K562 (cell line): Measurements from ENCODE around the gene GLT6D1. TPM values are rescaled to one million over a fixed set of nuclear protein-coding genes. Genes with fewer than 3 reads are reported as not detected.

ENCODE experiments used
- ATAC-seq: fragments of 200-7000 bp; cut with Tn5 transposase; 3 replicates; pipeline ENCODE4 v1.9.1; 2020; ENCODE audit warnings: moderate library complexity
- BruUV-seq: library from RNA; stranded (reverse); fragments of 400-500 nt; replicated peaks from 2 replicates; lab custom pipeline; 2021; lab: Mats Ljungman, UMichigan
- CTCF ChIA-PET: fragments of 300-600 bp; formaldehyde crosslinking; extraction: SDS; loops from one replicate; lab custom pipeline; 2021; ENCODE audit warnings: low intra/inter-chr PET ratio; lab: Yijun Ruan, JAX
- POLR2A ChIA-PET: fragments of 300-600, 350-650 bp; sonication (Branson Sonifier 250); formaldehyde crosslinking; extraction: SDS; loops from one replicate; lab custom pipeline; 2021; ENCODE audit warnings: antibody characterized with exemption, inconsistent platforms; lab: Yijun Ruan, JAX
- DNase-seq, 4 experiments: peaks; one replicate each; pipeline versions ENCODE4 v3.0.0 to v3.0.0-alpha.2; 2011 to 2018; ENCODE audit warnings: low spot score in 3 of 4, mixed read lengths in 3 of 4; ENCODE audit errors: extremely low read depth in 1 of 4
- FAIRE-seq: peaks from 2 replicates; lab custom pipeline; 2011; peaks lifted over from hg19 to GRCh38; lab: Jason Lieb, UNC
- H2AFZ ChIP-seq: 2 replicates; pipeline ENCODE4 v1.6.0; 2011; ENCODE audit warnings: low read depth, low read length, control low read depth, inconsistent platforms
- H3K27ac ChIP-seq: fragments of 200-600 bp; 3 replicates; pipeline ENCODE4 v1.8.0; 2011; ENCODE audit warnings: low read depth, mild to moderate bottlenecking, control low read depth, inconsistent platforms, low read length, moderate library complexity, mixed read lengths; ENCODE audit errors: extremely low read depth
- H3K27me3 ChIP-seq, 2 experiments: fragments of 300-600 bp in 1 of 2; 2 replicates in 1 of 2; 3 replicates in 1 of 2; pipeline versions ENCODE4 v1.6.0 to v1.8.0; 2011; ENCODE audit warnings: inconsistent platforms in 2 of 2, low read length in 2 of 2, mild to moderate bottlenecking in 1 of 2, mixed read lengths in 1 of 2, moderate library complexity in 1 of 2; ENCODE audit not compliant: control insufficient read depth in 2 of 2, insufficient read depth in 2 of 2
- H3K36me3 ChIP-seq: fragments of 300-600 bp; 3 replicates; pipeline ENCODE4 v1.8.0; 2011; ENCODE audit warnings: mild to moderate bottlenecking, low read length, inconsistent platforms; ENCODE audit not compliant: control insufficient read depth, insufficient read depth
- H3K4me1 ChIP-seq, 2 experiments: fragments of 200-600 bp in 1 of 2; replicated peaks in 1 of 2; 2 replicates in 1 of 2; 3 replicates in 1 of 2; pipeline versions ENCODE4 v1.5.1 to v1.8.0; 2011; ENCODE audit warnings: inconsistent platforms in 2 of 2, low read length in 2 of 2, mild to moderate bottlenecking in 1 of 2, mixed read lengths in 1 of 2, moderate library complexity in 1 of 2; ENCODE audit not compliant: control insufficient read depth in 2 of 2, insufficient read depth in 2 of 2
- H3K4me2 ChIP-seq: 2 replicates; pipeline ENCODE4 v1.6.1; 2011; ENCODE audit warnings: low read length, control low read depth, inconsistent platforms, mixed read lengths; ENCODE audit not compliant: insufficient read depth
- H3K4me3 ChIP-seq: fragments of 200-600 bp; sonication (generic), shearing (Covaris generic); 2 replicates; pipeline ENCODE4 v1.5.1; 2016; ENCODE audit warnings: control low read depth, inconsistent platforms
- H3K79me2 ChIP-seq: fragments of 200-600 bp; 3 replicates; pipeline ENCODE4 v1.8.0; 2011; ENCODE audit warnings: low read length, inconsistent platforms; ENCODE audit not compliant: control insufficient read depth, insufficient read depth
- H3K9ac ChIP-seq, 2 experiments: 2 replicates each; pipeline versions ENCODE4 v1.6.0 to v1.6.1; 2011; ENCODE audit warnings: low read depth in 2 of 2, low read length in 2 of 2, control low read depth in 1 of 2, inconsistent platforms in 1 of 2, mild to moderate bottlenecking in 1 of 2, mixed read lengths in 1 of 2; ENCODE audit not compliant: insufficient read depth in 1 of 2
- H3K9me1 ChIP-seq: one replicate; pipeline ENCODE4 v1.6.0; 2011; ENCODE audit warnings: inconsistent platforms, mild to moderate bottlenecking, low read length, moderate library complexity; ENCODE audit not compliant: control insufficient read depth, insufficient read depth
- H3K9me3 ChIP-seq: replicated peaks from 2 replicates; pipeline ENCODE4 v1.5.1; 2011; ENCODE audit warnings: low read depth, low read length, inconsistent platforms; ENCODE audit not compliant: control insufficient read depth, insufficient read depth
- H4K20me1 ChIP-seq: replicated peaks from 2 replicates; pipeline ENCODE4 v1.6.1; 2011; ENCODE audit warnings: low read length, inconsistent platforms, mixed read lengths; ENCODE audit not compliant: control insufficient read depth, insufficient read depth
- CHD2 ChIP-seq: IDR thresholded peaks from 2 replicates; pipeline ENCODE4 v1.6.1; 2011; ENCODE audit warnings: low read depth, low read length
- GTF2F1 ChIP-seq: IDR thresholded peaks from 2 replicates; pipeline ENCODE4 v1.6.1; 2011; ENCODE audit warnings: low read depth, low read length, improper control_type of control experiment
- HNRNPK ChIP-seq: fragments of 200-400 bp; formaldehyde crosslinking; IDR thresholded peaks from one replicate; pipeline ENCODE4 v1.6.1; 2018; ENCODE audit warnings: mild to moderate bottlenecking, low read depth, low read length; ENCODE audit not compliant: poor library complexity, severe bottlenecking
- NR2C2 ChIP-seq, 2 experiments: fragments of 200-800 bp in 1 of 2; sonication (Bioruptor generic) in 1 of 2; sonication (generic) in 1 of 2; formaldehyde crosslinking in 1 of 2; IDR thresholded peaks; 2 replicates each; pipeline versions ENCODE4 v1.6.1 to v1.8.0; 2016 to 2022; ENCODE audit warnings: mild to moderate bottlenecking in 1 of 2, missing compliant biosample characterization in 1 of 2, missing genetic modification characterization in 1 of 2, missing genetic modification reagents in 1 of 2
- SRF ChIP-seq, 2 experiments: fragments of 250-450, 450-650 bp in 1 of 2; sonication (Bioruptor Pico) in 1 of 2; sonication (generic) in 1 of 2; formaldehyde crosslinking; IDR thresholded peaks; 2 replicates each; pipeline versions ENCODE4 v1.5.0 to v1.5.1; 2020 to 2022; ENCODE audit warnings: mild to moderate bottlenecking in 1 of 2, missing genetic modification reagents in 1 of 2
- WGBS: fragments of 100-300 bp; shearing (Covaris generic); methylation state at CpG from one replicate; pipeline ENCODE4 v1.1.6; 2016; ENCODE audit warnings: low coverage, mixed read lengths; ENCODE audit not compliant: insufficient coverage; ENCODE audit errors: missing lambda C conversion rate; 5-methylcytosine and 5-hydroxymethylcytosine counted together
- in situ Hi-C: fragments of 300-500 bp; cut with MboI; formaldehyde crosslinking; loops from 4 replicates; pipeline ENCODE4 v1.15.0; 2018; ENCODE audit warnings: inconsistent platforms, mixed read lengths
- intact Hi-C: fragments of 100-400 bp; cut with micrococcal nuclease; formaldehyde crosslinking; loops from 2 replicates; pipeline ENCODE4 v1.14.2; 2022
- polyA plus RNA-seq, 8 experiments: library from polyadenylated mRNA; depleted of rRNA in 4 of 8; stranded (reverse) in 5 of 8; unstranded in 3 of 8; fragments of >200 nt; fragmentation: Nextera tagmentation in 2 of 8; fragmentation: Illumina TruSeq in 1 of 8; extraction: Ambion mirVana in 2 of 8; extraction: Trizol in 1 of 8; gene quantifications; 2 replicates each; pipeline versions ENCODE4 v1.2.1 to v1.2.3, GENCODE V29; 2011 to 2014; ENCODE audit warnings: inconsistent platforms in 1 of 8, missing spikeins in 1 of 8
- total RNA-seq, 7 experiments: library from RNA; depleted of rRNA in 6 of 7; stranded (reverse); fragments of >200 nt in 6 of 7; fragmentation: Illumina TruSeq in 2 of 7; extraction: Trizol in 2 of 7; gene quantifications; 2 replicates each; pipeline versions ENCODE4 v1.2.1 to v1.2.3, GENCODE V29; 2011 to 2021; ENCODE audit warnings: low replicate concordance in 1 of 7
- TF ChIP-seq, protein P1 (sequence below), 2 experiments: fragments of 450-650 bp; IDR thresholded peaks; 2 replicates each; pipeline ENCODE4 v1.6.1; 2018; ENCODE audit warnings: mild to moderate bottlenecking in 2 of 2, low read depth in 1 of 2; ENCODE audit not compliant: partially characterized antibody in 2 of 2

The GLT6D1 gene
- total and polyA plus RNA-seq, 9 of the 15 experiments (the other 6 are each of a cell fraction or from before 2014, with no cell fraction given) = not detected

DNA sequence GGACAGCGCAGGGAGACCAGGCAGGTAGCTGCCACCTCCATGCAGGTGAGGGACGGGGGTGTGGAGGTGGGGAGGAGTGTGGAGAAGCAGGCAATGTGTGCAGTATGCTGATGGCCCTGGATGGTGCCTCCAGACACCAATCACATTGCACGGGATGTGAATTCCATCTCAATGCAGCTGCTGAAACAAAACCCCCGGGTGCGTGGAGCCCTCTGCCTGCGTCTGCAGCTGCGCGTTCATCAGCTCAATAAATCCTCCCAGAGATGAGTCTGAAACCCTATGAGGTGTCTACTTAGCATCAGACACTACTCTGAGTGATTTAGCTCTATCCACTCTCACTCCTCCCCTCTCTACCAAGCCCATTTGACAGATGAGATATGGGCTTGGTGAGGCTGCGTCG, 49.7 kb upstream of the GLT6D1 start:
- Histone ChIP-seq H4K20me1 (no peaks in the 10 kb centered on the region; the same call in none of the 2 replicates), H2AFZ (no peak overlapping the region), H3K9me1 (no peaks in the 10 kb centered on the region), H3K4me3 (no peak overlapping the region), H3K4me2 (no peak overlapping the region), H3K4me1 (peaks cover 0 to 23% of the 10 kb centered on the region in 2 experiments; a peak in 1 of 5 replicates), H3K9me3 (no peaks in the 10 kb centered on the region; the same call in 1 of the 2 replicates), H3K36me3 (no peaks in the 10 kb centered on the region), H3K27ac (no peak overlapping the region), H3K9ac (0 out of 4 replicates have a peak overlapping the region, but pooled peaks of 1 of the 2 experiments have one; percentile 35), H3K79me2 (no peaks in the 10 kb centered on the region), H3K27me3 (peaks cover 25 to 84% of the 10 kb centered on the region in 2 experiments; a peak in 4 of 5 replicates)
- no peak for TF ChIP-seq HNRNPK
- TF ChIP-seq SRF (CRISPR knock-in tag; IDR thresholded peaks at IDR 0.05) = no peak
- no peak for TF ChIP-seq NR2C2 (CRISPR knock-in tag; IDR thresholded peaks at IDR 0.05)
- TF ChIP-seq NR2C2 (tag; IDR thresholded peaks at IDR 0.05) = no peak
- TF ChIP-seq GTF2F1 = no peak
- no peak for TF ChIP-seq CHD2
- TF ChIP-seq, protein P1, sequence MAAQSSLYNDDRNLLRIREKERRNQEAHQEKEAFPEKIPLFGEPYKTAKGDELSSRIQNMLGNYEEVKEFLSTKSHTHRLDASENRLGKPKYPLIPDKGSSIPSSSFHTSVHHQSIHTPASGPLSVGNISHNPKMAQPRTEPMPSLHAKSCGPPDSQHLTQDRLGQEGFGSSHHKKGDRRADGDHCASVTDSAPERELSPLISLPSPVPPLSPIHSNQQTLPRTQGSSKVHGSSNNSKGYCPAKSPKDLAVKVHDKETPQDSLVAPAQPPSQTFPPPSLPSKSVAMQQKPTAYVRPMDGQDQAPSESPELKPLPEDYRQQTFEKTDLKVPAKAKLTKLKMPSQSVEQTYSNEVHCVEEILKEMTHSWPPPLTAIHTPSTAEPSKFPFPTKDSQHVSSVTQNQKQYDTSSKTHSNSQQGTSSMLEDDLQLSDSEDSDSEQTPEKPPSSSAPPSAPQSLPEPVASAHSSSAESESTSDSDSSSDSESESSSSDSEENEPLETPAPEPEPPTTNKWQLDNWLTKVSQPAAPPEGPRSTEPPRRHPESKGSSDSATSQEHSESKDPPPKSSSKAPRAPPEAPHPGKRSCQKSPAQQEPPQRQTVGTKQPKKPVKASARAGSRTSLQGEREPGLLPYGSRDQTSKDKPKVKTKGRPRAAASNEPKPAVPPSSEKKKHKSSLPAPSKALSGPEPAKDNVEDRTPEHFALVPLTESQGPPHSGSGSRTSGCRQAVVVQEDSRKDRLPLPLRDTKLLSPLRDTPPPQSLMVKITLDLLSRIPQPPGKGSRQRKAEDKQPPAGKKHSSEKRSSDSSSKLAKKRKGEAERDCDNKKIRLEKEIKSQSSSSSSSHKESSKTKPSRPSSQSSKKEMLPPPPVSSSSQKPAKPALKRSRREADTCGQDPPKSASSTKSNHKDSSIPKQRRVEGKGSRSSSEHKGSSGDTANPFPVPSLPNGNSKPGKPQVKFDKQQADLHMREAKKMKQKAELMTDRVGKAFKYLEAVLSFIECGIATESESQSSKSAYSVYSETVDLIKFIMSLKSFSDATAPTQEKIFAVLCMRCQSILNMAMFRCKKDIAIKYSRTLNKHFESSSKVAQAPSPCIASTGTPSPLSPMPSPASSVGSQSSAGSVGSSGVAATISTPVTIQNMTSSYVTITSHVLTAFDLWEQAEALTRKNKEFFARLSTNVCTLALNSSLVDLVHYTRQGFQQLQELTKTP (IDR thresholded peaks at IDR 0.05; ENCODE audit: low read depth in 1 of 2, partially characterized antibody in 2 of 2) = no peak
- ATAC-seq (no peak), DNase-seq (no peak), FAIRE-seq (no peak)
- intact Hi-C loops = loop anchor here (10.0 kb wide), 1 partner anchor 84 kb away; no protein-coding TSS in a partner anchor
- POLR2A ChIA-PET = no interaction called here
- WGBS = 2% methylated on average over 10 of the region's 10 CpGs
- in situ Hi-C loops = no loop called here
- CTCF ChIA-PET = no interaction called here
- BruUV-seq = no TSS peak
